Coronary artery (tissue), 2 donors: ENCODE results near the gene LMAN1L.

Source experiments
- DNase-seq: peaks from one replicate; pipeline ENCODE4 v3.0.0-alpha.2; 2017; ENCODE audit warnings: low spot score
- H3K27ac ChIP-seq, 2 donors: fragments of 200-600 bp; sonication (generic); one replicate each; pipeline ENCODE4 v1.5.1; 2016 to 2019
- H3K4me3 ChIP-seq: fragments of 200-600 bp; sonication (generic); 2 replicates; pipeline ENCODE4 v1.5.1; 2016; ENCODE audit warnings: mild to moderate bottlenecking, moderate library complexity
- TF ChIP-seq, protein P1 (sequence below): fragments of 200-600 bp; sonication (generic); IDR thresholded peaks from one replicate; pipeline ENCODE4 v1.5.1; 2019; ENCODE audit warnings: antibody characterized with exemption

The LMAN1L gene

DNA sequence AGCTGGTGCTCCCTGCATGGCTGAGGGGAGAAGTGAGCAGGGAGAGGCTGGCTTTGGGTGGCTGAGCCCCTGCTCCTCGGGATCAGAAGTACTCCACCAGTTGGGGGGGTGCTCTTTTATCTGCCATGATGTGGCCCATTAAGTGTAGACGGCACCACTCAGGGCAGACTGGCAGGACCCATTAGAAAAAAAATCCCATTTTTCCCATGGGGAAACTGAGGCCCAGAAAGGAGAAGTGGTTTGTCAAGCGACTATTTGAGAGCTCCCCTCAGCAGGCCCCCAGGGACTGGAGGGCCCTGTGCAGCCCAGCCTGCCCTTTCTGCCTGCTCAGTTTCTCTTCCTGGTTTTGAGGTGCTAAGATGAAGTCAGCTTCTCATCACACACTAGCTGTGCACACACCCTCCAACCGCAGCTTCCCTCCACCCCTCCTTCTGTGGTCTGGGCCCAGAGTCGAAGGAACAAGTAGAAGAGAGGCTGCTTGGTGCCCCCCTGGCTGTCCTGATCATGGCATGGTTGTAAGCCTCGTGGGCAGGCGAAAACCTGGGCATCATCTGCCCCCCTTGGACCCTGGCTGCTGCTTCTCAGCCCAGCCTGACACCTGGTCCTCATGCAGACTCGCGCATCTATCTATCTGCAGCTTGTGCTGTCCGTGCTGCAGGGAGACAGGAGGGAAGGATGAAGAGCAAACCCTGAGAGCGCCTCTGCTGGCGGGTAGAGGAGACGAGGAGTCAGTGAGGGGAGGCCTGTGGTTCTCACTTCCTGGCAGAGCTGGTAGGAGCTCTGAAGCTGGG lies 25.2 kb upstream of the LMAN1L start:
- TF ChIP-seq, protein P1, sequence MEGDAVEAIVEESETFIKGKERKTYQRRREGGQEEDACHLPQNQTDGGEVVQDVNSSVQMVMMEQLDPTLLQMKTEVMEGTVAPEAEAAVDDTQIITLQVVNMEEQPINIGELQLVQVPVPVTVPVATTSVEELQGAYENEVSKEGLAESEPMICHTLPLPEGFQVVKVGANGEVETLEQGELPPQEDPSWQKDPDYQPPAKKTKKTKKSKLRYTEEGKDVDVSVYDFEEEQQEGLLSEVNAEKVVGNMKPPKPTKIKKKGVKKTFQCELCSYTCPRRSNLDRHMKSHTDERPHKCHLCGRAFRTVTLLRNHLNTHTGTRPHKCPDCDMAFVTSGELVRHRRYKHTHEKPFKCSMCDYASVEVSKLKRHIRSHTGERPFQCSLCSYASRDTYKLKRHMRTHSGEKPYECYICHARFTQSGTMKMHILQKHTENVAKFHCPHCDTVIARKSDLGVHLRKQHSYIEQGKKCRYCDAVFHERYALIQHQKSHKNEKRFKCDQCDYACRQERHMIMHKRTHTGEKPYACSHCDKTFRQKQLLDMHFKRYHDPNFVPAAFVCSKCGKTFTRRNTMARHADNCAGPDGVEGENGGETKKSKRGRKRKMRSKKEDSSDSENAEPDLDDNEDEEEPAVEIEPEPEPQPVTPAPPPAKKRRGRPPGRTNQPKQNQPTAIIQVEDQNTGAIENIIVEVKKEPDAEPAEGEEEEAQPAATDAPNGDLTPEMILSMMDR = no peak
- DNase-seq = no peak
- H3K27ac ChIP-seq = peak overlapping the region; percentile 47 to 67
- H3K4me3 ChIP-seq = peak overlapping the region; percentile 17

DNA sequence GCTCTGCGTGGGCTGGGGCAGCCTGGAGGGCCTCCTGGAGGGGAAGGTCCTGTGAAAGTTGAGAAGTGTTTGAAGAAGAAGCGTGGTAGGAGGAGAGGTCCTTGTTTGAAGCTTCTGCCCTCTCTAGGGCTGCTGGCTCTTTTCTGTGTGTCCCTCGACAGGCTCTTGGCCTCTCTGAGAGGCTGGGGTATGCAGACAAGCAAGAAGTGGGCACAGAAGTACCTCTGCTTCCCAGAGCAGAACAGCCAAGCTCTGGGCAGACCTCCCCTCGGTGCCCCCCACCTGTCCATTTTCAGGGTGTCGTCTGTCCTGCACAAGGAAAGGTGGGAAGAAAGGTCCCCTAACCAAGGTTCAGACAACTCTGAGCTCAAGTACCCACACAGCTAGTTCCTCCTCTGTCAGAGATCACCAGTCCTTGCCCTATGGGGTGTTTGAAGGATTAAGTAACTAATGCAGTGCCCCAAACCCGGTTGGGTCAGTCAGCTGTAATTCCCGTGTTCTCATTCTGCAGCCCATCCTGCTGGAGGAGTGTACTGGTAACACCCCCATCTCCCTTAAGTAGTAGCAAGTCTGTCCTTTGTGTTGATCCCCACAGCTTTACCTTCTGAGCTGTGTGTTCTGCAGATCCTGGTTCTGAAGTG lies 24.5 kb upstream of the LMAN1L start:
- Histone ChIP-seq H3K27ac (peak overlapping the region; percentile 47 to 67), H3K4me3 (no peak overlapping the region)
- DNase-seq = no peak
- TF ChIP-seq, protein P1 = no peak

DNA sequence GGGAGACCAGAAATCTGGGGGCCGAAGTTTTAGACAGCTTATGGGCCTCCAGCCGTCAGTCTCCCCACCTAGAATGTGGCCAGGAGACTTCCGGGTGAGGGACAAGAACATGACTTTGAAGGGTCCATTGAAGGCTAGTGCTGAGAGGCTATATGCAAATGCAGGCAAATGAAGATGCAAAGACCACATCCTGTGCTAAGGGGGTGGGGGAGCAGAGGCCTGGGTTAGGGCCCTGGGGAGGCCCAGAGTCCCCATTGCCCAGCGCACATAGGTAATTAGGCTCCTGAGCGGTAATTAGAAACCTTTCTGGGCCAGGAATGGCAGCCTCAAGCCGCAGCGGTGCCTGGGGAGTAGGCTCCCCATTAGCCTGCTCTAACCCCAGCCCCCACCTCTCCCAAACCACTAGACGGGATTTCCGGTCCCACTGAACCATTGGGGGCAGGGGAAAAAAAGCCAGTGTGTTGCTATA lies 23.9 kb upstream of the LMAN1L start:
- H3K27ac ChIP-seq = peak overlapping the region in 1 of 2 donors; percentile 67
- TF ChIP-seq, protein P1 = no peak
- DNase-seq = no peak
- peak overlapping the region; percentile 18 for H3K4me3 ChIP-seq

DNA sequence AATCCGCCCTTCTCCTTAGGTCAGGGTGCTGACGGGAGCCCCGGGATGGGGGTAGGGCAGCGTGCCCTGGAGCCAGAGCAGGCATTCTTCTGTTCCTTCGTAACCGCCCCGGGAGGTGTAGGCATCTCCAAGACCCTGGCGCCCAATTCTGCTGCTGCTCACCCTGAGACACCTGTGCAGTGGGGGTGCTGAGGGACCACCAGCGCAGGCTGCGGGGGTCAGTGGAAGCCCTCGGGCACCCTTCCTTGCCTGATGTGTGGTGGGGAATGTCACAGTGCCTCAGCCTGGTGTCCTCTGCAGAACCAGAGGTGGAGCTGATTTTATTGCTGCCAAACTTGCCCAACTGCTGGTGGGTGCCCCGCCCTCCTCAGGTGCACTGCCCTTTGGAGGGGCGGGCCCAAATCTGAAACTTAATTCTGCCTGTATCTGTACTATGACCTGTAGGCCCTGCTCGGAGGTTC lies 23.4 kb upstream of the LMAN1L start:
- TF ChIP-seq, protein P1 = no peak
- DNase-seq = no peak
- H3K4me3 ChIP-seq = peak overlapping the region; percentile 18
- H3K27ac ChIP-seq = peak overlapping the region; percentile 59 to 67

DNA sequence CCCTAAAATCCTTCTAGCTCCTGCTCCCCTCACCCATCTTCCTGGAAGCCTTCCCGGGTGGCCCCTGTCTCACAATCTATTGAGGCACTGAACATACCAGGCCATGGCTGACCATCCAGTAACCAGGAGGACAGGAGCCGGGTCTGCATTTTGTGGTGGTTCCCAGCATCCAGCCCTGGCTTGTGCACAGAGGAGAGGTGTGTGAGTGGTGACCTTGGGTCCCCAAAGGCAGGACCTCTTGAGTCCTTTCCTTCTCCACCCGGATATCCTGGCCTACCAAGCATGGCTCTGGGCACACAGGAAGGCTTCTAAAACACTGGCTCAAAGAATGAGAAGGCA lies 22.9 kb upstream of the LMAN1L start:
- peak overlapping the region; percentile 59 to 67 for H3K27ac ChIP-seq
- TF ChIP-seq, protein P1 = no peak
- DNase-seq = no peak
- peak overlapping the region; percentile 34 for H3K4me3 ChIP-seq

DNA sequence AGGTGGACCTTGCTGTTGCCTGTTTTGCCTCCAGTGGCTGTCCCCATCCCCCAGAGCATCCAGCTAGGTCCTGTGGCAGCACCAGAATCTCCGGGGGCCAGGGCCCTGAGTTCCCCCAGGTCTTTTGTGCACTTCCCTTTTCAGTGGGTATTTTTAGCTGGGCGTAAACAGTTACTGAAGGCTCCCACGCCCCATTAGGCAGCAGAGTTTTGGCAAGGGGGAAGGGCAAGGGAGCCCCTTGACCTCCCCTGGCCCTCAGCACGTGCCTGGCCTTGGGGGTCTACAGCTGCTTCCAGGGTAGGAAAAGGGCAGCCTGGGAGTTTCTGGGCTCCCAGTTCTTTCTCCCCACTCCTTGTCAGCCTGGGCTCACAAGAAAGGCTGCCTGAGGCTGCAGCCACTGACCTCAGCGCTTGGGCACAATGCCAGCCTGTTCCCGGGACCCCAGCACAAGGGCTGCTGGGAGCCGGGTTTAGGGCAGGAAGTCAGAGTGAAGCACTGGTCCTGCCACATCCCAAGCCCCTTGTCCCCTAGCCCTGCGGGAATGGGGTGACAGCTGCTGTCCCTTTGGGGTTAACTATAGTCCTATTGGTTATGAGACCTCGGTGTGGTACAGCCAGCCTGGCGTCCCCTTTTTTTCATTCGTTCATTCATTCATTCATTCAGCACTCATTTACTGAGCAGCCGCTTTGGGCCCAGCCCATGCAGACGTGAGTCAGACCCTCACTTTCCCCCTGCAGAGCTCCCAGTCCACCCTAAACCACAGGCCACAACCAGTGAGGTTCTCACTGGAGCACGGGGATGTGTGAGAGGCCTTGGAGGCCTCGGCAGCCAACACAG lies 22.3 kb upstream of the LMAN1L start:
- peak overlapping the region; percentile 34 for H3K4me3 ChIP-seq
- TF ChIP-seq, protein P1 = no peak
- no peak for DNase-seq
- H3K27ac ChIP-seq = peak overlapping the region; percentile 59 to 67
